KOPT-K1 (cell line): ENCODE data around the gene MYH7.

ENCODE experiments used
- H3K27ac ChIP-seq: fragments of 200-600 bp; sonication (generic); 2 replicates; pipeline ENCODE4 v1.5.1; 2016; ENCODE audit warnings: antibody characterized with exemption, mild to moderate bottlenecking, low read depth, low read length; ENCODE audit not compliant: poor library complexity, severe bottlenecking
- H3K36me3 ChIP-seq: fragments of 200-600 bp; sonication (generic); 2 replicates; pipeline ENCODE4 v1.5.1; 2017; ENCODE audit warnings: antibody characterized with exemption, mild to moderate bottlenecking, low read length, moderate library complexity; ENCODE audit not compliant: insufficient read depth
- H3K9me3 ChIP-seq: fragments of 200-600 bp; sonication (generic); 2 replicates; pipeline ENCODE4 v1.5.1; 2017; ENCODE audit warnings: antibody characterized with exemption, low read length, mild to moderate bottlenecking; ENCODE audit not compliant: insufficient read depth, poor library complexity, severe bottlenecking

MYH7 gene

DNA sequence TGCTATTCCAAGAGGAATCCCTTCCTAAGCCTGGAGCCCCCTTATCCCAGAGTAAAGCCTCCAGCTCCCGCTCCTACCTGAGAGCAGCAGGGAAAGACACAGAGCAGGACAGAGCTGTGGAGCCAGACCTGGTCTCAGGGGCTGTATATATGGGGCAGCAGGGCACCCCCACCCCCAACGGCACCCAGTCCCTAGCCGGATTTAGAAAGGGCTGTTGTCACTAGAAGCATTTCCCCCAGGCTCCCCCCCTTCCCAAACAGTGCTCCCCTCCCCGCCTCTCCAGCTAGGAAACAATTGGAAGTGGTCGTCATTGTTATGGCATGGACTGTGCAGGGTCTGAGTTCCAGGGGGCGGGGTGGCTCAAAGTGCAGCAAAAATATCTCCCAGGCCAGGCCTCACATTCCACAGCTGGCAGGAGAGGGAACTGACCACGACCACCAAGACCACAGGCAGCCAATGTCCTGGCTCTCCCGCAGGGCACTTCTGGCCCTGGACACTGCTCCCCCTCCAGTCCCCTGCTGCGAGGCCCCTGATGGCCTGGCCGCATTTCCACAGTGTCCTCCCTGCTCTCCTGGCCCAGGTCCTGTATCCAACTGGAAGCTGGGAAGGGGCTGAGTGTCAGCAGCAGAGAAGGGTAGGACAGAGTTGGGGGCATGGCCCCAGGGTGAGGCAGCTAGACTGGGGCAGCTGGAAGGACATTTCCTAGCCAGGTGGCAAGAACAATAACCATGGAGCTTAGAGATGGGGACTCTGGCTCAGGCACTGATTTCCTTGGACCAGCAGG lies at the start of gene MYH7:
MYH7 (minus strand) TSS at position 118 of the 784 bp plus-strand sequence. CDS start 1,928 bp downstream, outside the sequence.
- Histone ChIP-seq H3K27ac (no peak within 1 kb of the TSS), H3K36me3 (no peaks in the 10 kb centered on the region), H3K9me3 (no peaks in the 10 kb centered on the region)

DNA sequence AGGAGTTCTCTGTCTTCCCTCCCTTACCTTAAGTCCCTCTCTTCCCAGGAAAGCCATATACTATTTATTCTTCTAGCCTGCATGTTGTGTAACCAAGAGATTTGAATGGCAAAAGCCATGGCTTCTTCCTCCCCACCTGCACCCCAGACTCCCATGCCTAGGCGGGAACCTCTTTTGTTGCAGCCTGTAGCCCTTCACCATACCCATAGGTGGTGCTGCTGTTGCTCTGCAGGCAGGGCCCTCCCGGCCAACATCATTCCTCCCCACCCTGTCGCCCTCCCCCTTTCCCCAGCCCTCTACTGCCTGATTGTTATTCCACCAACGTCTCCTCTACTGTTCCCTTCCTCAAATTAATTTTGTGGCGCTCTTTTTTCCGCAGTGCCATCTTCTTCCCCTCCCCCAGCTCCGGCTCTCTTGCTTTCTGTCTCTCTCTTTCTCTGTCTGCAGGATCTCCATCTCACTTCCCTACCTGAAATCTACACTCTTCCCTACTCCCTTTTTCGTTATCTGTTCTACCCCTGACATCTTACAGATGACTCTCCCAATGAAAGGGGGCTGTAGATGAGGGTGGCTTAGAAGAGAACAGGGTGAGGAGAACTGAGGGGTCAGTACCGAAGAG lies 47.9 kb upstream of the MYH7 start:
- Histone ChIP-seq H3K9me3 (no peaks in the 10 kb centered on the region), H3K27ac (no peak overlapping the region), H3K36me3 (peaks cover 74% of the 10 kb centered on the region)

DNA sequence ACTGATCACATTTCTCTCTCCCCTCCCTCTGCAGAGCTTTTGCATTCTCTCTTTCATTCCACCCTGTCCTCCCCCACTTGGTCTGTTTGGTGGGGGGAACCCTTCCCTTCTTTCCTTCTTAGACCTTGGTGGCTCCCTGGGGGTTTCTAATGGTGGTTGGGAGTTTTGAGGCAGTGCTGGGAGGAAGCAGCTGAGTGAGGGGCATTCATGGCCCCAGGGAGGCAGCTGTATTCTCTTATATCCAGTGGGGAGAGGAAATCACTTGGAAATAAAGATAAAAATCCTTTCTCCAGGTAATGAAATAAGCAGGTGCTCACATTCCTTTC lies 47.3 kb upstream of the MYH7 start:
- Histone ChIP-seq H3K36me3 (peaks cover 72% of the 10 kb centered on the region), H3K27ac (no peak overlapping the region), H3K9me3 (no peaks in the 10 kb centered on the region)

DNA sequence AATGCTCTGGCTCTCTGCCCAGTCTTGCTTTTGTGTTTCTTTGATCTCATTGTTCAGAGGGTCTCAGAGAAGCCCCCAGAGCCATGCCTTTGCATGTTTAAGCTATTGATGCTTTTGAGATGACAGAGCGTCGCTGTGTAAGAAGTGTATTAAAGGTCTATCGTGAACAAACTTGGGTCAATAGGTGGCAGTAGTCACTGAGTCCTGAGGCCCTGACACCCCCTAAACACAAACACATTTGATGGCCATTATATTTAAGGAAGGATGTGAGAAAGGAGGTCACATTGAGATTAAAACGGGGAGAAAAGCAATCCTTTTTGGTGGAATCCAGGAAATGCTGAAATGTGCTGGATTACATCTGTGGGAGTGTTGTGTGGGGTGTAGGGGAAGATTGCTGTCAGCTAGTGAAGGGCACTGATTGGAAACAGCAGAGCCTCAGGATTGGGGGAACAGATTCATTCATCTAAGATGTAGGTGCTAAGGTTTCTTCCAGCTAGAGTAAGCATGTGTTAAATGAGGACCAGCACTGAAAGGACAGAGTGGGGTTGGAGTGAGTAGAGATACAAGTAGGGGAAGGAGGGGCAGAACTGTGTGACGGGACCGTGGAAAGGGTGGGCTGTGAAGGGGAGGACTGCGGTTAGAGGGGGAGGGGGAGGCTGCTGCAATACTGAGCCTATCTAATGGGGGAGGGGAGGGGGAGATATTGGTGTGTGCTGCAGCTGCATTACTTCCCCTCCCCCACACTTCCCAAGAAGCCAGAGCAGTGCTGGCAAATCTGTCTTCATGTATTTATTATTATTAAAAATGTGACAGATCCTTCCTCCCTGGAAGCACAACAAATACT lies 46.7 kb upstream of the MYH7 start:
- H3K9me3 ChIP-seq, result no peaks in the 10 kb centered on the region
- H3K27ac ChIP-seq, result no peak overlapping the region
- H3K36me3 ChIP-seq, result peaks cover 74% of the 10 kb centered on the region

DNA sequence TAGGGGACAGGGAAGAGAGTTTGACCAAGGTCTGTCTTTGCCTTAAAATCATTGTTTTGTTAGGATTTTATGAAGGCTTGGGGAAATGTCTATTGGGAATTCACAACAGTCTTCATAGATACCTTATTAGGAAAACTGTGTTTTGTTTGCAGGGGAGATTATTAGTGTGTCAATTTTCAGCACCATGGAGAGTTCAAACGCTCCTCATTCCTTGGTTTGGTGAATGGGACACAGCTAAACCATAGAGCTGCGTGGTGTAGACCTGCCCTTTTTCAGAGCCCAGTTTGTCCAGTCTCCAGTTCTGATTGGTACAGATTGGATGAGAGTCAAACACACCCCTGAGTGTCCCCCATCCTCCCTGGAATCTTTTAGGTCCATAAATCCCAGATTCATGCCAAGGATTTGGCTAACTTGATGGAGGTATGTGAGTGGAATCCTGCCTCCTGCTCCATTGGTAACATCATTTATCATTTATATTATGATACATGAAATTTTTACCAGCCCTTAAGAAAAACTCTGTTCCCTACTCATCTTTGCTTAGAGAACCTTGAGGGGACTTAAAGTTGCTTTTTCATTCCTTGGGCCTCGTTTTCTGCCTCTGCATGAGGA lies 46.0 kb upstream of the MYH7 start:
- Histone ChIP-seq H3K36me3 (peaks cover 74% of the 10 kb centered on the region), H3K9me3 (no peaks in the 10 kb centered on the region)

DNA sequence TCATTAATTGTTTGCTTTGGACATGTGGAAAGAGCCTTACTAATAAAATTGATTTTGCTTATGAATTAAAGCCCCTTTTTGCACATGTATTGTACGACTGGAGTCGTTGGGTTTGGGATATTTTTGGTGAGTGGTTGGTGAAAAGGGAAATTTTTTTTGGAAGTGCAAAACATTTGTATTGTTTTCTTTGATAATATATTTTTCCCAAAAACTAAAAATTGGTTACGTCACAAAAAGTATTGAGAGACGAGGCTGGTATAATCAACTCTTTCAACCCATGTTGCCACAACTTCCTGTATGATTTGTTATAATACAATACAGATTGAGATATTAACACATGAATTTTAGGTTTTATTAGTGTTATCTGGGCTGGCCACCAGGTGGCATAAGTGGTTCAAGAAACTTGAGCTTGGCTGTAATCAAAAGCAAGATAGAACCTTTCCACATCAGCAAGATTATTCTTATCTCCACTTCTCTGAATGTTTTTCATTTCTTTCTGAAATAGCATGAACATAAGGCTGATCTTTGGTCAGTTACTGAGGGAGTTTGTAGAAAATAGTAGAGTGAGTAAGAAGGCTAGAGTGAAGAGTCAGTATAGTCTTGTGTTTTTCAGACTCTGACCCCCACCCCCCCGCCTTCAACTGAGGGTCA lies 42.8 kb upstream of the MYH7 start:
- Histone ChIP-seq H3K27ac (no peak overlapping the region), H3K9me3 (no peaks in the 10 kb centered on the region), H3K36me3 (peaks cover 85% of the 10 kb centered on the region)

More for the DNA sequence above, 46.0 kb upstream of the MYH7 start:
- H3K27ac ChIP-seq, result no peak overlapping the region

DNA sequence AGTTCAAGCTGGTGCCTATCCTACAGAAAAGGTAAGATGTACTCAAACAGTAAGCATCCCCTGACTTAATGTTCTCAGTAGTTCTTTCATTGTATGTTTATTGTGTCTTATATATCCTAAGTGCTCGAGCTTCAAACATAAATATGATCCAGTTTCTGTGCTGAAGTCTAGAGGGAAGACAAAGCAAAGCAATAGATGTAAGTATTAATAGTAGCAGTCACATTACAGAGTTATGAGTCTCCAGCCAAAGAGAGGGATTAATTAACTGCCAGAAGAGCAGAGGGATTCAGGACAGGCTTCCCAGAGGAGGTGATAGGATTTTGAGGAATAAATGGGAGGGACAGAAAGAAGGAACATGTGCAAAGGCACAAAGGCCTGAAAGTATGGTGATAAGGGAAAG lies 35.5 kb upstream of the MYH7 start:
- Histone ChIP-seq H3K27ac (no peak overlapping the region), H3K9me3 (no peaks in the 10 kb centered on the region), H3K36me3 (peaks cover 55% of the 10 kb centered on the region)

DNA sequence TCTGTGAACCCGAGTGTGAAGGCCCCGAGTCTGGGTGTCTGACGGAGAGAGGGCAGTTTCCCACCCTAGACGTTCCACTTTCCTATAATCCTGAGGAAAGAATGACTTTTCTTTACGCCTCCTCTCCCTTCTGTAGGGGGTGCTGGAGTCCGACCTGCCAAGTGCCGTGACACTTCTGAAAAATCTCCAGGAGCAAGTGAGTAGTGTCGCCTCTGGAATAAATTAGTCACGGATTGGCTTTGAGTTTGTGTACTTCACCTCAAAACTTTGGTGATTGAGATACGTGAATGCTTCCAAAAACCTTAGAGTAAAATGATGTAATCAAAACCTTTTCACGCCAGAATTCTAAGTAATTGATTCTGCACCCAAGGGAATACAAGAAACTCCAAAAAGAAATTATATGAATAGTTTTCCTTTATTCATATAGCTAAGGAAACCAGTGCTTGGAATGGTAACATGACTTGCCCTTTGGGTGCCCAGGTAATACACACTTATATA lies 34.5 kb upstream of the MYH7 start:
- H3K27ac ChIP-seq, result peak overlapping the region; percentile 61
- peaks cover 45% of the 10 kb centered on the region for H3K36me3 ChIP-seq
- no peaks in the 10 kb centered on the region for H3K9me3 ChIP-seq

DNA sequence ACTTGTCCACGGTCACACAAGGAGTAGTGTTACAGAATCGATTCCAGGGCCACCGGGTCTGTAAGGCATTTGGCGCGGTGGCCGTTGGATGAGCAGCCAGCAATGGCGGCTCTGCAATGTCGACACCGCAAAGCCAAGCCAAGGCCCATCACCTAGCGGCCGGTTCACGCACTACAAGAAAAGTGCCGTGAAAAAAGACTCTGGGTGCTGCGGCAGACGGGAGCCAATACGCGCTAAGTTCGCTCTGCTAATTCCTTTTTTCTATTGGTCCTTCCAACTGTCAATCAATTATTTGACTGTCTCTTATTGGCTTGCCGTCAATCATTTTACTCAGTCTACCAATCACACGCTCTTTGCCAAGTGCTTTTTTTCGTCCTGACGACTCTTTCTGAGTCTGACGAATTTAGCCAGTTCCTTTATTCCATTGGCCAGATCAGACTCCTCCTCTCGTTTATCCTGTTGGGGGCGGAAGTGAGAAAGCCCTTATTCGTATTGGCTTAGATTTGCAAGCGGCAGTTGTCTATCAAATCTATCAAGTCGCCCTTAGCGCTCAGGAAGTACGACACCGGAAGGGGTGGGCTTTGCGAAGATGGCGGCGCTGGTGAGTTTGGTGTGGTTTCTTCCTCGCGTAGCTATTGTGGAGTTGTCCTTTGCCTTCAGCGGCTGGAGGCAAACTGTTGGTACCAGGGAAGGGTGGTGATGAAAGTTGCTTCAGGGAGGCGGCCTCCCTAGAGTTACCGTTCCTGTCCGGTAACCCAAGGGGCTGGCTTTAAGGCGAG lies 33.9 kb upstream of the MYH7 start, which contains the start of gene NGDN:
NGDN (plus strand) TSS at position 577 of the 779 bp plus-strand sequence; CDS start at position 590, 13 bp downstream.
- Histone ChIP-seq H3K9me3 (no peaks in the 10 kb centered on the region), H3K27ac (peak within 1 kb of the TSS; percentile 61), H3K36me3 (peaks cover 38% of the 10 kb centered on the region)

DNA sequence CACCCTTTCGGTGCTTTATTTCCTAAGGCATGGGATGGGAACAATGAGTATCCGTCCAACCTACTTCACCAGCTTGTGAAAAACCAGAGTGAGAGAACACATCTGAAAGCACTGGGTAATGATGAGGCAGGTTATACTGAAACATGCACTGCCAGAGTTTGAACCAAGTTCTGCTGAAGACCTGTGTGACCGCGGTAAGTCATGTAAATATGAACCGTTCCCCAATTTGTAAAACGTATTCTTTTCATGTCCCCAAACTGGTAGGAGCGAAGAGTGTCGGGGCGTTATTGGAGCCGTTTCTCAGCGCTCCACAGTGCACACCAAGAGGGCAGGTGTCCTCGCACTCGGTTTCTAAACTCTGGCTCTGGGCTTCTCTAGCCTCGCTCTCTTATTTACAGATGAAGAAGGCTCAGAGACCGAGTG lies 33.3 kb upstream of the MYH7 start:
- Histone ChIP-seq H3K9me3 (no peaks in the 10 kb centered on the region), H3K36me3 (peaks cover 32% of the 10 kb centered on the region), H3K27ac (no peak overlapping the region)

DNA sequence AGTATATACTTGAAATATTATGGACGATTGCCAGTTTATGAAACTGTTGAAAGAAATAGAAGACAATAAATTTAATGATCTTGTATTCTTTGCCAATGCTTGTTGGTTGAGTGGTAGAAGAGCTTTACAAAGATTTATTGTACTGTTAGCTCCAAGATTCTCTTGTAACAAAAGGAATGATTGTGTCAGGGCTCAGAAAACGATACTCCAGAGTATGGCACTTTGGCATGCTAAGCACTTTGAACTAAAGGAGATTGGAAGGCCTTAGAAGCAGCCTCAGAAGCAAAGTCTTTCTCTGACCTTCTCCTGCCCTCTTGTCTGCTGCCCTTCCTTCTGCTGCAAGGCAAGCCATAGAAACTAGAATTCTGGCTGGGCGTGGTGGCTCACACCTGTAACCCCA lies 29.8 kb upstream of the MYH7 start:
- no peak overlapping the region for H3K27ac ChIP-seq
- no peaks in the 10 kb centered on the region for H3K9me3 ChIP-seq
- H3K36me3 ChIP-seq, result no peaks in the 10 kb centered on the region

DNA sequence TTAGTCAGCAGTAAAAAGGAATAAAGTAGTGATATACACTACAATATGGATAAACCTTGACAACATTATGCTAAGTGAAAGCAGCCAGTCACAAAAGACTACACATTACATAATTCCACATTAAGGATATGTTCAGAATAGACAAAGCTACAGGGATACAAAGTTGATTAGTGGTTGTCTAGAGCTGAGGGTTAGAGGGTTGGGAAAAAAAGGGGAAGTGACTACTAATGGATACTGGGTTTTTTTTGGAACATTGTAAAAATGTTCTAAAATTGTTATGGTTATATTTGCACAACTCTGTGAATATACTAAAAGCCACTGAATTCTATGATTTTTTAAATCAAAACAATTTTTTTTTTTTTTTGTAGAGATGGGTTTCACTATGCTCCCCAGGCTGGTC lies 29.2 kb upstream of the MYH7 start:
- no peaks in the 10 kb centered on the region for H3K9me3 ChIP-seq
- H3K36me3 ChIP-seq, result no peaks in the 10 kb centered on the region
- no peak overlapping the region for H3K27ac ChIP-seq

DNA sequence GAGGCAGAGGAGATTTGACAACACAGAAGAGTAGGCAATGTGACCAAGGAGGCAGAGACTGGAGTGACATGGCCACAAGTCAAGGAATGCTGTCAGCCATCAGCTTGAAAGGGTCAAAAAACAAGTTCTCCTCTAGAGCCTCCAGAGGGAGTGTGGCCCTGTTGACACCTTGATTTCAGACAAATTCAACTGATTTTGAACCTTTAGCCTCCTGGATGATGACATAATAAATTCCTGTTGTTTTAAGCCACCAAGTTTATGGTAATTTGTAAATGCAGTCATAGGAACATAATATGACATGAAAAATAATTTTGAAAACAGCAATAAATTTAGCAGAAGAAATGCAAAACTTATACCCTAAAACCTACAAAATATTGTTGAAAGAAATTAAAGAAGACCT lies 25.5 kb upstream of the MYH7 start:
- no peaks in the 10 kb centered on the region for H3K9me3 ChIP-seq
- H3K27ac ChIP-seq, result no peak overlapping the region

More for the DNA sequence above, 25.5 kb upstream of the MYH7 start:
- no peaks in the 10 kb centered on the region for H3K36me3 ChIP-seq
